SK-N-MC (cell line): ENCODE results near the gene CENPT.

Experiments used
- EZH2 ChIP-seq: fragments of 200-600 bp; sonication (generic); IDR thresholded peaks from one replicate; pipeline ENCODE4 v1.6.1; 2017; ENCODE audit warnings: antibody characterized with exemption
- FOXP2 ChIP-seq: optimal IDR thresholded peaks from 2 replicates; pipeline ENCODE3; 2011; ENCODE audit warnings: mild to moderate bottlenecking, moderate library complexity; ENCODE audit not compliant: insufficient read depth; ENCODE audit errors: extremely low read length, control extremely low read depth
- POLR2AphosphoS5 ChIP-seq: IDR thresholded peaks from 2 replicates; pipeline ENCODE4 v1.6.1; 2012; ENCODE audit warnings: mild to moderate bottlenecking, low read depth, low read length, borderline replicate concordance

- TF ChIP-seq EZH2 (no peak), POLR2AphosphoS5 (no peak), FOXP2 (no peak)
These were observed 42.5 kb downstream of the CENPT start for GRCh38 chr16:67804853-67805542.
